Stimulated activated CD8-positive, alpha-beta memory T cell treated with anti-CD3 and anti-CD28 coated beads, Interleukin-4, amount 100 ng/mL, for 24 hours (primary cell): ENCODE measurements around the gene ANKRD63.

Experiments
- DNase-seq: peaks from one replicate; pipeline ENCODE4 v3.0.0-alpha.2; 2020; ENCODE audit warnings: low read depth

The ANKRD63 gene

GRCh38 chr15:40295877-40296560, 13.2 kb upstream of the ANKRD63 start:
- DNase-seq, result no peak

- no peak for DNase-seq
Measured at GRCh38 chr15:40295297-40295696, 12.4 kb upstream of the ANKRD63 start.

GRCh38 chr15:40293905-40294895, 11.3 kb upstream of the ANKRD63 start:
- DNase-seq, result no peak

- no peak for DNase-seq
Measured at GRCh38 chr15:40293006-40293405, 10.1 kb upstream of the ANKRD63 start.

GRCh38 chr15:40292246-40292645, 9.4 kb upstream of the ANKRD63 start:
- DNase-seq, result no peak

- DNase-seq, result no peak
Measured at GRCh38 chr15:40290918-40291574, 8.2 kb upstream of the ANKRD63 start.

- DNase-seq, result no peak
Measured at GRCh38 chr15:40290545-40290917, 7.7 kb upstream of the ANKRD63 start.

GRCh38 chr15:40289140-40289775, 6.4 kb upstream of the ANKRD63 start:
- no peak for DNase-seq

- DNase-seq, result no peak
Measured at GRCh38 chr15:40287968-40288367, 5.1 kb upstream of the ANKRD63 start.

GRCh38 chr15:40287505-40287904, 4.6 kb upstream of the ANKRD63 start:
- DNase-seq, result no peak

GRCh38 chr15:40286794-40287193, 3.9 kb upstream of the ANKRD63 start:
- DNase-seq, result no peak

GRCh38 chr15:40286061-40286532, 3.2 kb upstream of the ANKRD63 start:
- no peak for DNase-seq

- no peak for DNase-seq
Measured at GRCh38 chr15:40285554-40286011, 2.7 kb upstream of the ANKRD63 start.

GRCh38 chr15:40285151-40285550, 2.3 kb upstream of the ANKRD63 start:
- no peak for DNase-seq

GRCh38 chr15:40283615-40284300, 894 bp upstream of the ANKRD63 start:
- no peak for DNase-seq

- DNase-seq, result peak; percentile 19
Measured at GRCh38 chr15:40282147-40282868, 556 bp downstream of the ANKRD63 start.

- DNase-seq, result no peak
Measured at GRCh38 chr15:40281801-40282146, 1.1 kb downstream of the ANKRD63 start.

GRCh38 chr15:40281057-40281800, 1.6 kb downstream of the ANKRD63 start:
- no peak for DNase-seq

GRCh38 chr15:40280260-40281056, 2.4 kb downstream of the ANKRD63 start:
- no peak for DNase-seq
